Measurements from ENCODE around the gene KIAA0825. TPM values are rescaled to one million over a fixed set of nuclear protein-coding genes. Genes with fewer than 3 reads are reported as not detected.

KIAA0825 gene
- total and polyA plus RNA-seq, 2 of the 8 experiments (the other 6 are each of a cell fraction or from before 2014, with no cell fraction given), result 0.60 to 1.0 TPM

- no peak for TF ChIP-seq SIN3A (conservative IDR thresholded peaks at IDR 0.05 in 1 of 2, IDR thresholded peaks at IDR 0.05 in 1 of 2; ENCODE audit: low read depth in 1 of 2, low read length in 2 of 2)
Measured at GRCh38 chr5:94442991-94443390, 175.4 kb downstream of the KIAA0825 start (continued).
